ENCODE results near the gene OR10A5. TPM values are rescaled to one million over a fixed set of nuclear protein-coding genes. Genes with fewer than 3 reads are reported as not detected.
A peak's percentile ranks its signal among the peaks of the same experiment; 100 is the strongest.

OR10A5 gene
- total and polyA plus RNA-seq, 2 of the 13 experiments (the other 11 are each of a cell fraction or from before 2014, with no cell fraction given), result not detected

- Histone ChIP-seq H3K36me3 (replicated peaks in 1 of 2; ENCODE audit: control insufficient read depth in 1 of 2, insufficient read depth in 2 of 2, low read length in 2 of 2) (no peaks in the 10 kb centered on the region), H3K9ac (ENCODE audit: insufficient read depth, low read depth, low read length) (no peak overlapping the region), H3K4me2 (ENCODE audit: low read depth, low read length) (no peak overlapping the region), H3K27me3 (ENCODE audit: control insufficient read depth in 1 of 2, insufficient read depth in 2 of 2, low read length in 2 of 2) (no peaks in the 10 kb centered on the region), H3K4me3 (replicated peaks in 1 of 3; ENCODE audit: insufficient read depth in 1 of 3, low read depth in 2 of 3, low read length in 3 of 3) (no peak overlapping the region), H3K79me2 (ENCODE audit: insufficient read depth, low read length) (no peaks in the 10 kb centered on the region), H3K27ac (ENCODE audit: extremely low read length, insufficient read depth, low read length) (no peak overlapping the region), H3K4me1 (ENCODE audit: insufficient read depth, low read length) (no peaks in the 10 kb centered on the region), H4K20me1 (ENCODE audit: insufficient read depth, low read length) (no peaks in the 10 kb centered on the region), H2AFZ (ENCODE audit: low read length) (no peak overlapping the region), H3K9me3 (ENCODE audit: low read length) (no peaks in the 10 kb centered on the region)
- 3% methylated on average over 3 of the region's 3 CpGs for WGBS (ENCODE audit: low lambda C conversion rate)
- ATAC-seq, result no peak
- no peak for DNase-seq (ENCODE audit: low spot score)
- no peak for FAIRE-seq
- POLR2A ChIA-PET, result no interaction called here
- in situ Hi-C loops (cut with HindIII; ENCODE audit: extremely low pct_ligation_motif_present, low pct_unique_long_range_greater_than_20kb) (no loop called here), intact Hi-C loops (cut with micrococcal nuclease; ENCODE audit: unreplicated experiment) (no loop called here)
- no TSS peak for BruUV-seq (replicated peaks)
- TF ChIP-seq CREB1 (IDR thresholded peaks at IDR 0.05), result no peak
- TF ChIP-seq CREB1 (CRISPR knock-in tag; IDR thresholded peaks at IDR 0.05), result no peak
- TF ChIP-seq, protein P1, sequence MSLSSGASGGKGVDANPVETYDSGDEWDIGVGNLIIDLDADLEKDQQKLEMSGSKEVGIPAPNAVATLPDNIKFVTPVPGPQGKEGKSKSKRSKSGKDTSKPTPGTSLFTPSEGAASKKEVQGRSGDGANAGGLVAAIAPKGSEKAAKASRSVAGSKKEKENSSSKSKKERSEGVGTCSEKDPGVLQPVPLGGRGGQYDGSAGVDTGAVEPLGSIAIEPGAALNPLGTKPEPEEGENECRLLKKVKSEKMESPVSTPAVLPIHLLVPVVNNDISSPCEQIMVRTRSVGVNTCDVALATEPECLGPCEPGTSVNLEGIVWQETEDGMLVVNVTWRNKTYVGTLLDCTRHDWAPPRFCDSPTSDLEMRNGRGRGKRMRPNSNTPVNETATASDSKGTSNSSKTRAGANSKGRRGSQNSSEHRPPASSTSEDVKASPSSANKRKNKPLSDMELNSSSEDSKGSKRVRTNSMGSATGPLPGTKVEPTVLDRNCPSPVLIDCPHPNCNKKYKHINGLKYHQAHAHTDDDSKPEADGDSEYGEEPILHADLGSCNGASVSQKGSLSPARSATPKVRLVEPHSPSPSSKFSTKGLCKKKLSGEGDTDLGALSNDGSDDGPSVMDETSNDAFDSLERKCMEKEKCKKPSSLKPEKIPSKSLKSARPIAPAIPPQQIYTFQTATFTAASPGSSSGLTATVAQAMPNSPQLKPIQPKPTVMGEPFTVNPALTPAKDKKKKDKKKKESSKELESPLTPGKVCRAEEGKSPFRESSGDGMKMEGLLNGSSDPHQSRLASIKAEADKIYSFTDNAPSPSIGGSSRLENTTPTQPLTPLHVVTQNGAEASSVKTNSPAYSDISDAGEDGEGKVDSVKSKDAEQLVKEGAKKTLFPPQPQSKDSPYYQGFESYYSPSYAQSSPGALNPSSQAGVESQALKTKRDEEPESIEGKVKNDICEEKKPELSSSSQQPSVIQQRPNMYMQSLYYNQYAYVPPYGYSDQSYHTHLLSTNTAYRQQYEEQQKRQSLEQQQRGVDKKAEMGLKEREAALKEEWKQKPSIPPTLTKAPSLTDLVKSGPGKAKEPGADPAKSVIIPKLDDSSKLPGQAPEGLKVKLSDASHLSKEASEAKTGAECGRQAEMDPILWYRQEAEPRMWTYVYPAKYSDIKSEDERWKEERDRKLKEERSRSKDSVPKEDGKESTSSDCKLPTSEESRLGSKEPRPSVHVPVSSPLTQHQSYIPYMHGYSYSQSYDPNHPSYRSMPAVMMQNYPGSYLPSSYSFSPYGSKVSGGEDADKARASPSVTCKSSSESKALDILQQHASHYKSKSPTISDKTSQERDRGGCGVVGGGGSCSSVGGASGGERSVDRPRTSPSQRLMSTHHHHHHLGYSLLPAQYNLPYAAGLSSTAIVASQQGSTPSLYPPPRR (CRISPR knock-in tag; IDR thresholded peaks at IDR 0.05; ENCODE audit: borderline replicate concordance), result no peak
- CTCF ChIA-PET (ENCODE audit: low intra/inter-chr PET ratio, low total read pairs), result no interaction called here
These were observed 31.4 kb downstream of the OR10A5 start for GRCh38 chr11:6876914-6877313.

GRCh38 chr11:6882751-6883150 lies 37.3 kb downstream of the OR10A5 start:
- H3K27me3 ChIP-seq (ENCODE audit: control insufficient read depth in 1 of 2, insufficient read depth in 2 of 2, low read length in 2 of 2), result no peaks in the 10 kb centered on the region; a peak in 1 of 5 replicates
- H4K20me1 ChIP-seq (ENCODE audit: insufficient read depth, low read length), result no peaks in the 10 kb centered on the region
- in situ Hi-C loops (cut with HindIII; ENCODE audit: extremely low pct_ligation_motif_present, low pct_unique_long_range_greater_than_20kb) (no loop called here), intact Hi-C loops (cut with micrococcal nuclease; ENCODE audit: unreplicated experiment) (no loop called here)
- H3K36me3 ChIP-seq (replicated peaks in 1 of 2; ENCODE audit: control insufficient read depth in 1 of 2, insufficient read depth in 2 of 2, low read length in 2 of 2), result no peaks in the 10 kb centered on the region
- TF ChIP-seq MAFK (conservative IDR thresholded peaks at IDR 0.05 in 1 of 2, IDR thresholded peaks at IDR 0.05 in 1 of 2; ENCODE audit: low read length in 2 of 2), result peak; percentile 85 to 93
- peak; percentile 89 for TF ChIP-seq MAFF (IDR thresholded peaks at IDR 0.05; ENCODE audit: low read depth, low read length)
- no peak for TF ChIP-seq ZNF790 (CRISPR knock-in tag; IDR thresholded peaks at IDR 0.05; ENCODE audit: borderline replicate concordance)
- TF ChIP-seq, protein P2, sequence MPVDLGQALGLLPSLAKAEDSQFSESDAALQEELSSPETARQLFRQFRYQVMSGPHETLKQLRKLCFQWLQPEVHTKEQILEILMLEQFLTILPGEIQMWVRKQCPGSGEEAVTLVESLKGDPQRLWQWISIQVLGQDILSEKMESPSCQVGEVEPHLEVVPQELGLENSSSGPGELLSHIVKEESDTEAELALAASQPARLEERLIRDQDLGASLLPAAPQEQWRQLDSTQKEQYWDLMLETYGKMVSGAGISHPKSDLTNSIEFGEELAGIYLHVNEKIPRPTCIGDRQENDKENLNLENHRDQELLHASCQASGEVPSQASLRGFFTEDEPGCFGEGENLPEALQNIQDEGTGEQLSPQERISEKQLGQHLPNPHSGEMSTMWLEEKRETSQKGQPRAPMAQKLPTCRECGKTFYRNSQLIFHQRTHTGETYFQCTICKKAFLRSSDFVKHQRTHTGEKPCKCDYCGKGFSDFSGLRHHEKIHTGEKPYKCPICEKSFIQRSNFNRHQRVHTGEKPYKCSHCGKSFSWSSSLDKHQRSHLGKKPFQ (CRISPR knock-in tag; IDR thresholded peaks at IDR 0.05; ENCODE audit: insufficient replicate concordance), result no peak
- no peak overlapping the region for H3K4me3 ChIP-seq (replicated peaks in 1 of 3; ENCODE audit: insufficient read depth in 1 of 3, low read depth in 2 of 3, low read length in 3 of 3)
- no peak overlapping the region for H3K4me2 ChIP-seq (ENCODE audit: low read depth, low read length)
- ATAC-seq (no peak), DNase-seq (ENCODE audit: low spot score) (no peak), FAIRE-seq (no peak)
- H3K9ac ChIP-seq (ENCODE audit: insufficient read depth, low read depth, low read length), result no peak overlapping the region
- H3K79me2 ChIP-seq (ENCODE audit: insufficient read depth, low read length), result no peaks in the 10 kb centered on the region
- no peaks in the 10 kb centered on the region for H3K9me3 ChIP-seq (ENCODE audit: low read length)
- no TSS peak for BruUV-seq (replicated peaks)
- no peak overlapping the region for H3K27ac ChIP-seq (ENCODE audit: extremely low read length, insufficient read depth, low read length)
- ChIA-PET CTCF (ENCODE audit: low intra/inter-chr PET ratio, low total read pairs) (no interaction called here), POLR2A (no interaction called here)
- H3K4me1 ChIP-seq (ENCODE audit: insufficient read depth, low read length), result no peaks in the 10 kb centered on the region
- H2AFZ ChIP-seq (ENCODE audit: low read length), result no peak overlapping the region

Measured in HepG2 (cell line).